Endothelial cell of umbilical vein (primary cell): ENCODE measurements around the gene SH3PXD2A. TPM values are rescaled to one million over a fixed set of nuclear protein-coding genes. Genes with fewer than 3 reads are reported as not detected.

Experiments used
- BruUV-seq: library from RNA; stranded (reverse); fragments of 400-500 nt; replicated peaks from 2 replicates; lab custom pipeline; 2021; lab: Mats Ljungman, UMichigan
- CTCF ChIA-PET: fragments of 300-600, 350-600 bp; sonication (Branson Sonifier 250); formaldehyde crosslinking; loops from one replicate; lab custom pipeline; 2021; ENCODE audit warnings: antibody characterized with exemption, inconsistent platforms; lab: Charles Lee
- POLR2A ChIA-PET: fragments of 300-600, 350-600 bp; sonication (Branson Sonifier 250); formaldehyde crosslinking; loops from one replicate; lab custom pipeline; 2021; ENCODE audit warnings: antibody characterized with exemption, inconsistent platforms; lab: Charles Lee
- DNase-seq: peaks from one replicate; pipeline ENCODE4 v3.0.0-alpha.2; 2011; ENCODE audit warnings: low read depth, low spot score
- FAIRE-seq: peaks from 2 replicates; lab custom pipeline; 2011; peaks lifted over from hg19 to GRCh38; lab: Jason Lieb, UNC
- H2AFZ ChIP-seq: 2 replicates; pipeline ENCODE4 v1.6.0; 2012; ENCODE audit warnings: low read depth, low read length, control low read depth, inconsistent platforms
- H3K27ac ChIP-seq: 2 replicates; pipeline ENCODE4 v1.5.1; 2011; ENCODE audit warnings: low read depth, mild to moderate bottlenecking, control low read depth, low read length, moderate library complexity; ENCODE audit not compliant: insufficient read depth
- H3K27me3 ChIP-seq, 2 experiments: 2 replicates each; pipeline versions ENCODE4 v1.6.0 to v1.6.1; 2011; ENCODE audit warnings: low read length in 2 of 2, mixed read lengths in 1 of 2; ENCODE audit not compliant: control insufficient read depth in 2 of 2, insufficient read depth in 2 of 2
- H3K36me3 ChIP-seq, 2 experiments: 2 replicates in 1 of 2; 3 replicates in 1 of 2; pipeline ENCODE4 v1.5.1; 2011; ENCODE audit warnings: low read length in 2 of 2, mild to moderate bottlenecking in 1 of 2, moderate library complexity in 1 of 2; ENCODE audit not compliant: control insufficient read depth in 2 of 2, insufficient read depth in 2 of 2; ENCODE audit errors: extremely low read depth in 1 of 2
- H3K4me1 ChIP-seq: 3 replicates; pipeline ENCODE4 v1.5.1; 2011; ENCODE audit warnings: mild to moderate bottlenecking, low read length; ENCODE audit not compliant: control insufficient read depth, insufficient read depth; ENCODE audit errors: extremely low read depth
- H3K4me2 ChIP-seq: 2 replicates; pipeline ENCODE4 v1.6.1; 2011; ENCODE audit warnings: low read length, control low read depth, mixed read lengths; ENCODE audit not compliant: insufficient read depth
- H3K4me3 ChIP-seq, 3 experiments: fragments of 200-600 bp in 1 of 3; sonication (generic), shearing (Covaris generic) in 1 of 3; replicated peaks in 1 of 3; 2 replicates each; pipeline ENCODE4 v1.5.1; 2011 to 2016; ENCODE audit warnings: control low read depth in 3 of 3, low read length in 3 of 3, mild to moderate bottlenecking in 2 of 3, inconsistent platforms in 1 of 3, low read depth in 1 of 3, moderate library complexity in 1 of 3; ENCODE audit not compliant: insufficient read depth in 1 of 3
- H3K79me2 ChIP-seq: 2 replicates; pipeline ENCODE4 v1.6.0; 2012; ENCODE audit warnings: low read length, inconsistent platforms; ENCODE audit not compliant: control insufficient read depth, insufficient read depth
- H3K9ac ChIP-seq: replicated peaks from 2 replicates; pipeline ENCODE3; 2011; ENCODE audit warnings: low read length, control low read depth; ENCODE audit not compliant: insufficient read depth; ENCODE audit errors: extremely low read depth
- H3K9me1 ChIP-seq: replicated peaks from 3 replicates; pipeline ENCODE4 v1.6.0; 2011; ENCODE audit warnings: mild to moderate bottlenecking, low read length; ENCODE audit not compliant: control insufficient read depth, insufficient read depth; ENCODE audit errors: extremely low read depth
- H3K9me3 ChIP-seq: replicated peaks from 2 replicates; pipeline ENCODE4 v1.5.1; 2012; ENCODE audit warnings: low read length, inconsistent platforms; ENCODE audit not compliant: control insufficient read depth, insufficient read depth
- H4K20me1 ChIP-seq: replicated peaks from 2 replicates; pipeline ENCODE3; 2011; ENCODE audit warnings: mild to moderate bottlenecking, low read length; ENCODE audit not compliant: control insufficient read depth, insufficient read depth; ENCODE audit errors: extremely low read depth
- EZH2 ChIP-seq: IDR thresholded peaks from 2 replicates; pipeline ENCODE4 v1.6.1; 2012; ENCODE audit warnings: borderline replicate concordance, low read depth, mild to moderate bottlenecking, moderate library complexity, low read length, inconsistent platforms; ENCODE audit not compliant: severe bottlenecking
- FOS ChIP-seq: IDR thresholded peaks from 2 replicates; pipeline ENCODE4 v1.6.1; 2011; ENCODE audit warnings: mild to moderate bottlenecking, low read length, moderate library complexity, borderline replicate concordance; ENCODE audit not compliant: insufficient read depth
- GATA2 ChIP-seq: IDR thresholded peaks from 2 replicates; pipeline ENCODE4 v1.7.0; 2011; ENCODE audit warnings: low read depth, mild to moderate bottlenecking, moderate library complexity, mixed read lengths, low read length; ENCODE audit not compliant: insufficient read length, insufficient read depth
- JUN ChIP-seq: IDR thresholded peaks from 2 replicates; pipeline ENCODE4 v1.6.1; 2011; ENCODE audit warnings: borderline replicate concordance, low read depth; ENCODE audit not compliant: insufficient read length, insufficient read depth
- MYC ChIP-seq: IDR thresholded peaks from one replicate; pipeline ENCODE4 v1.6.1; 2011; ENCODE audit warnings: mild to moderate bottlenecking, low read depth, low read length
- POLR2A ChIP-seq: IDR thresholded peaks from 2 replicates; pipeline ENCODE4 v1.6.1; 2012; ENCODE audit warnings: low read depth, mild to moderate bottlenecking, control low read depth, low read length
- POLR2AphosphoS5 ChIP-seq: IDR thresholded peaks from 2 replicates; pipeline ENCODE4 v1.6.1; 2012; ENCODE audit warnings: low read depth, mild to moderate bottlenecking, control low read depth, low read length, moderate library complexity; ENCODE audit not compliant: insufficient read depth
- dilution Hi-C: fragments of 300-500 bp; cut with MboI; formaldehyde crosslinking; loops from one replicate; pipeline ENCODE4 v1.15.0; 2019; ENCODE audit warnings: low sequenced_read_pairs; ENCODE audit not compliant: extremely low pct_ligation_motif_present
- intact Hi-C: fragments of 100-400 bp; cut with micrococcal nuclease; formaldehyde crosslinking; loops from one replicate; pipeline ENCODE4 v1.10.0; 2022
- polyA plus RNA-seq, 4 experiments: library from polyadenylated mRNA; depleted of rRNA in 3 of 4; stranded (reverse) in 3 of 4; unstranded in 1 of 4; fragments of >200 nt; gene quantifications; 2 replicates each; pipeline versions ENCODE4 v1.2.1 to v1.2.3, GENCODE V29; 2011 to 2012; ENCODE audit warnings: missing spikeins in 1 of 4
- total RNA-seq: library from RNA; stranded (reverse); gene quantifications from 2 replicates; pipeline ENCODE4 v1.2.3, GENCODE V29; 2021
- TF ChIP-seq, protein P1 (sequence below): IDR thresholded peaks from 2 replicates; pipeline ENCODE4 v1.6.1; 2011; ENCODE audit not compliant: insufficient read depth, insufficient read length
- TF ChIP-seq, protein P2 (sequence below), 2 donors: IDR thresholded peaks; 1 replicate in 1 of 2; 2 replicates in 1 of 2; pipeline ENCODE4 v1.5.1; 2011; ENCODE audit warnings: low read length in 2 of 2, mild to moderate bottlenecking in 2 of 2, moderate library complexity in 2 of 2, control low read depth in 1 of 2, inconsistent platforms in 1 of 2, low read depth in 1 of 2; ENCODE audit not compliant: insufficient read depth in 1 of 2; ENCODE audit errors: extremely low read depth in 1 of 2

SH3PXD2A gene
- total and polyA plus RNA-seq, 2 donors (not counting 3 experiments of a cell fraction or from before 2014, with no cell fraction given): 1.4 to 5.1 TPM

DNA sequence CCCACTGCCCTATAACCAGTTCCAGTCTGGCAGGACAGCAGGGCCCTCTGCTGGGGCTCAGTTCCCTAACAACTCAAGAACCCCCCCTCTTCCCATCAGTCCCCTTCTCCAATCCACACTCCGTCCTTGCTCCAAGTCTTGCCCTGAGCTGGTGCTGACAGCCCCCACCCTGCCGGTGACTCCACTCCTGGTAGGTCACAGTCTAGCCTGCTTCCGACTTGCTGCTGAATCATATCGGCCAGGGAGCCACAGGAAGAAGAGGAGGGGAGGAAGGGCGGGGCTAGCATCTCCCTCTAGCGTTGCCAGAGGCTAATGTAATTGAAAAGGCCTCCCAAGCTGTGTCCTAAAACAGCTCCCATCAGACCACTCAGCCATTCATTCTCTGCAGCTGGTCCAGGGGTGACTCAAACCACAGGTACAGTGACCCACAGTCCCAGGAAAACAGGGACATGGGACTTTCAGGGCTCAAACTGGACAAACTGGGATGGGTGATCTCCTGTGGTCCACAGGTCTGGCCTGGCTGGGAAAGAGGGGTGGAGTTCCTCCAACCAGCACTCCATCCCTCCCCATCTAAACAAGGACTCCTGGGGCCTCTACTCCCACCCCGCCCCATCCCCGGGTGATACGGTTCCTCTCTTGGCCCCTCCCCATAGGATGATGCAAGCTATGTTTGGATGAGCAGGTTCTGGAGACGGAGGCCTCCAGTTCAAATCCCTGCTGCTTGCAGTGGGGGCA is 158.8 kb downstream of the SH3PXD2A start:
- intact Hi-C loops (loop anchor here (2.0 kb wide), 1 partner anchor 28 kb away; no protein-coding TSS in a partner anchor), dilution Hi-C loops (no loop called here)
- BruUV-seq: TSS peak; percentile 88
- Histone ChIP-seq H3K4me1 (peaks cover 20% of the 10 kb centered on the region), H3K9me3 (no peaks in the 10 kb centered on the region), H3K4me3 (no peak overlapping the region), H3K27ac (peak overlapping the region; percentile 61), H3K4me2 (peak overlapping the region; percentile 64), H3K27me3 (no peaks in the 10 kb centered on the region), H3K36me3 (no peaks in the 10 kb centered on the region), H3K9me1 (no peaks in the 10 kb centered on the region), H2AFZ (peak overlapping the region; percentile 76), H3K79me2 (no peaks in the 10 kb centered on the region), H4K20me1 (no peaks in the 10 kb centered on the region), H3K9ac (peak overlapping the region; percentile 49)
- no peak for TF ChIP-seq POLR2A
- peak; percentile 20 for TF ChIP-seq JUN
- peak; percentile 83 for TF ChIP-seq POLR2AphosphoS5
- no peak for TF ChIP-seq GATA2
- TF ChIP-seq MYC: no peak
- TF ChIP-seq, protein P1, sequence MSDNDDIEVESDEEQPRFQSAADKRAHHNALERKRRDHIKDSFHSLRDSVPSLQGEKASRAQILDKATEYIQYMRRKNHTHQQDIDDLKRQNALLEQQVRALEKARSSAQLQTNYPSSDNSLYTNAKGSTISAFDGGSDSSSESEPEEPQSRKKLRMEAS: no peak
- TF ChIP-seq FOS: peak; percentile 76
- TF ChIP-seq, protein P2, sequence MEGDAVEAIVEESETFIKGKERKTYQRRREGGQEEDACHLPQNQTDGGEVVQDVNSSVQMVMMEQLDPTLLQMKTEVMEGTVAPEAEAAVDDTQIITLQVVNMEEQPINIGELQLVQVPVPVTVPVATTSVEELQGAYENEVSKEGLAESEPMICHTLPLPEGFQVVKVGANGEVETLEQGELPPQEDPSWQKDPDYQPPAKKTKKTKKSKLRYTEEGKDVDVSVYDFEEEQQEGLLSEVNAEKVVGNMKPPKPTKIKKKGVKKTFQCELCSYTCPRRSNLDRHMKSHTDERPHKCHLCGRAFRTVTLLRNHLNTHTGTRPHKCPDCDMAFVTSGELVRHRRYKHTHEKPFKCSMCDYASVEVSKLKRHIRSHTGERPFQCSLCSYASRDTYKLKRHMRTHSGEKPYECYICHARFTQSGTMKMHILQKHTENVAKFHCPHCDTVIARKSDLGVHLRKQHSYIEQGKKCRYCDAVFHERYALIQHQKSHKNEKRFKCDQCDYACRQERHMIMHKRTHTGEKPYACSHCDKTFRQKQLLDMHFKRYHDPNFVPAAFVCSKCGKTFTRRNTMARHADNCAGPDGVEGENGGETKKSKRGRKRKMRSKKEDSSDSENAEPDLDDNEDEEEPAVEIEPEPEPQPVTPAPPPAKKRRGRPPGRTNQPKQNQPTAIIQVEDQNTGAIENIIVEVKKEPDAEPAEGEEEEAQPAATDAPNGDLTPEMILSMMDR (IDR thresholded peaks at IDR 0.05; ENCODE audit: extremely low read depth in 1 of 2, insufficient read depth in 1 of 2, low read depth in 1 of 2, low read length in 2 of 2): peak; percentile 56 to 63
- TF ChIP-seq EZH2: no peak
- ChIA-PET CTCF (interaction anchor here (0.7 to 3.7 kb wide), 13 partner anchors 10 to 191 kb away, joined by 3 to 35 read pairs (median 3); no protein-coding TSS in a partner anchor), POLR2A (no interaction called here)
- DNase-seq (peak; percentile 83), FAIRE-seq (peak; percentile 100)
